Keratinocyte (primary cell): ENCODE data around the gene ZBTB37. TPM values are rescaled to one million over a fixed set of nuclear protein-coding genes. Genes with fewer than 3 reads are reported as not detected.

Experiments used
- DNase-seq: peaks from one replicate; pipeline ENCODE4 v3.0.0-alpha.2; 2011; ENCODE audit warnings: low read depth, missing footprints, low spot score
- FAIRE-seq: peaks from 2 replicates; lab custom pipeline; 2011; peaks lifted over from hg19 to GRCh38; lab: Jason Lieb, UNC
- H2AFZ ChIP-seq: 2 replicates; pipeline ENCODE4 v1.6.0; 2012; ENCODE audit warnings: low read length, control low read depth, inconsistent platforms; ENCODE audit not compliant: control insufficient read depth
- H3K27ac ChIP-seq: 2 replicates; pipeline ENCODE4 v1.5.1; 2011; ENCODE audit warnings: low read length; ENCODE audit not compliant: control insufficient read depth, insufficient read depth
- H3K27me3 ChIP-seq: 3 replicates; pipeline ENCODE4 v1.6.0; 2011; ENCODE audit warnings: low read length; ENCODE audit not compliant: control insufficient read depth, insufficient read depth; ENCODE audit errors: extremely low read depth
- H3K36me3 ChIP-seq, 2 experiments: 2 replicates in 1 of 2; 3 replicates in 1 of 2; pipeline ENCODE4 v1.5.1; 2011; ENCODE audit warnings: low read length in 2 of 2, mild to moderate bottlenecking in 1 of 2; ENCODE audit not compliant: control insufficient read depth in 2 of 2, insufficient read depth in 2 of 2; ENCODE audit errors: extremely low read depth in 1 of 2
- H3K4me1 ChIP-seq: 3 replicates; pipeline ENCODE4 v1.5.1; 2011; ENCODE audit warnings: low read length; ENCODE audit not compliant: control insufficient read depth, insufficient read depth; ENCODE audit errors: extremely low read depth
- H3K4me2 ChIP-seq: 3 replicates; pipeline ENCODE4 v1.6.0; 2011; ENCODE audit warnings: low read depth, low read length; ENCODE audit not compliant: control insufficient read depth, insufficient read depth; ENCODE audit errors: extremely low read depth
- H3K4me3 ChIP-seq, 3 experiments: fragments of 200-600 bp in 1 of 3; sonication (generic) in 1 of 3; 2 replicates in 2 of 3; 3 replicates in 1 of 3; pipeline ENCODE4 v1.5.1; 2011 to 2016; ENCODE audit warnings: low read length in 3 of 3, mild to moderate bottlenecking in 3 of 3, control low read depth in 2 of 3, inconsistent platforms in 1 of 3, low read depth in 1 of 3, mixed read lengths in 1 of 3, mixed run types in 1 of 3, moderate library complexity in 1 of 3; ENCODE audit not compliant: control insufficient read depth in 2 of 3, insufficient read depth in 2 of 3; ENCODE audit errors: extremely low read depth in 1 of 3
- H3K79me2 ChIP-seq: 2 replicates; pipeline ENCODE4 v1.6.0; 2012; ENCODE audit warnings: low read length; ENCODE audit not compliant: control insufficient read depth, insufficient read depth
- H3K9ac ChIP-seq: 3 replicates; pipeline ENCODE4 v1.6.0; 2011; ENCODE audit warnings: low read length; ENCODE audit not compliant: control insufficient read depth, insufficient read depth; ENCODE audit errors: extremely low read depth
- H3K9me1 ChIP-seq: 3 replicates; pipeline ENCODE4 v1.6.0; 2011; ENCODE audit warnings: low read length; ENCODE audit not compliant: control insufficient read depth, insufficient read depth; ENCODE audit errors: extremely low read depth
- H3K9me3 ChIP-seq: 2 replicates; pipeline ENCODE4 v1.5.1; 2012; ENCODE audit warnings: low read depth, low read length; ENCODE audit not compliant: control insufficient read depth
- H4K20me1 ChIP-seq: 3 replicates; pipeline ENCODE4 v1.6.0; 2011; ENCODE audit warnings: low read length; ENCODE audit not compliant: control insufficient read depth, insufficient read depth; ENCODE audit errors: extremely low read depth
- CTCF ChIP-seq, 3 experiments: IDR thresholded peaks in 1 of 3; conservative IDR thresholded peaks in 1 of 3; optimal IDR thresholded peaks in 1 of 3; 2 replicates in 2 of 3; 3 replicates in 1 of 3; pipeline versions ENCODE3 to v1.5.1; 2011; ENCODE audit warnings: low read length in 3 of 3, mild to moderate bottlenecking in 3 of 3, moderate library complexity in 2 of 3, control low read depth in 1 of 3, inconsistent platforms in 1 of 3; ENCODE audit not compliant: insufficient read depth in 2 of 3; ENCODE audit errors: extremely low read depth in 1 of 3
- EZH2 ChIP-seq: IDR thresholded peaks from one replicate; pipeline ENCODE4 v1.6.1; 2012; ENCODE audit warnings: inconsistent platforms, mild to moderate bottlenecking, low read length, moderate library complexity
- dilution Hi-C: fragments of 300-500 bp; cut with MboI; formaldehyde crosslinking; loops from one replicate; pipeline ENCODE4 v1.7.0; 2020; ENCODE audit warnings: low sequenced_read_pairs; ENCODE audit not compliant: extremely low pct_ligation_motif_present
- polyA plus RNA-seq, 5 experiments: library from polyadenylated mRNA; depleted of rRNA in 3 of 5; stranded (reverse) in 3 of 5; stranded (forward) in 1 of 5; unstranded in 1 of 5; fragments of >200 nt; gene quantifications; 1 replicate in 1 of 5; 2 replicates in 3 of 5; 3 replicates in 1 of 5; pipeline versions ENCODE4 v1.2.1 to v1.2.3, GENCODE V29; 2011 to 2012; ENCODE audit warnings: missing spikeins in 2 of 5, low read depth in 1 of 5, low replicate concordance in 1 of 5

Gene ZBTB37
- polyA plus RNA-seq, 1 donor (not counting 4 experiments of a cell fraction or from before 2014, with no cell fraction given): 1.8 TPM

GRCh38 chr1:173866413-173867115 is 1.6 kb upstream of the ZBTB37 start:
- Histone ChIP-seq H2AFZ (no peak overlapping the region), H3K79me2 (peaks cover 35% of the 10 kb centered on the region), H3K36me3 (peaks cover 20 to 49% of the 10 kb centered on the region in 2 experiments), H3K4me3 (peak overlapping the region; percentile 87 to 100 (median 96)), H3K9me1 (no peaks in the 10 kb centered on the region), H3K9me3 (no peaks in the 10 kb centered on the region), H3K4me2 (peak overlapping the region; percentile 86), H4K20me1 (peaks cover 37% of the 10 kb centered on the region), H3K27me3 (no peaks in the 10 kb centered on the region), H3K27ac (peak overlapping the region; percentile 93), H3K9ac (peak overlapping the region; percentile 99), H3K4me1 (peaks cover 32% of the 10 kb centered on the region)
- no peak for FAIRE-seq
- TF ChIP-seq CTCF (optimal IDR thresholded peaks at IDR 0.05 in 1 of 3, IDR thresholded peaks at IDR 0.05 in 1 of 3, conservative IDR thresholded peaks at IDR 0.05 in 1 of 3; ENCODE audit: extremely low read depth in 1 of 3, insufficient read depth in 2 of 3, low read length in 3 of 3) (no peak), EZH2 (no peak)
- no peak for DNase-seq
- dilution Hi-C loops: no loop called here

GRCh38 chr1:173867141-173867752 is 933 bp upstream of the ZBTB37 start:
- Histone ChIP-seq H2AFZ (no peak overlapping the region), H3K27me3 (no peaks in the 10 kb centered on the region), H4K20me1 (peaks cover 37% of the 10 kb centered on the region), H3K9ac (peak overlapping the region; percentile 99), H3K9me1 (no peaks in the 10 kb centered on the region), H3K4me1 (peaks cover 32% of the 10 kb centered on the region), H3K36me3 (peaks cover 20 to 49% of the 10 kb centered on the region in 2 experiments), H3K4me3 (peak overlapping the region; percentile 87 to 100 (median 96)), H3K79me2 (peaks cover 35% of the 10 kb centered on the region), H3K9me3 (no peaks in the 10 kb centered on the region), H3K4me2 (peak overlapping the region; percentile 86), H3K27ac (peak overlapping the region; percentile 93)
- TF ChIP-seq CTCF (optimal IDR thresholded peaks at IDR 0.05 in 1 of 3, IDR thresholded peaks at IDR 0.05 in 1 of 3, conservative IDR thresholded peaks at IDR 0.05 in 1 of 3; ENCODE audit: extremely low read depth in 1 of 3, insufficient read depth in 2 of 3, low read length in 3 of 3) (no peak), EZH2 (no peak)
- no peak for DNase-seq
- no peak for FAIRE-seq
- dilution Hi-C loops: no loop called here
